HL-60 (cell line): ENCODE results near the gene TMEM108.

Experiments used
- DNase-seq, 2 experiments: peaks; one replicate each; pipeline ENCODE4 v3.0.0-alpha.2; 2010 to 2020; ENCODE audit warnings: low read depth in 1 of 2, low spot score in 1 of 2
- H3K27ac ChIP-seq: fragments of 250-450 bp; sonication (Bioruptor Pico); replicated peaks from 2 replicates; pipeline ENCODE4 v1.5.1; 2020; ENCODE audit warnings: mild to moderate bottlenecking, moderate library complexity
- H3K27me3 ChIP-seq: fragments of 250-450 bp; sonication (Bioruptor Pico); 2 replicates; pipeline ENCODE4 v1.5.1; 2021; ENCODE audit warnings: mild to moderate bottlenecking, moderate library complexity; ENCODE audit not compliant: insufficient read depth, poor library complexity, severe bottlenecking
- H3K4me3 ChIP-seq: replicated peaks from 2 replicates; pipeline ENCODE4 v1.5.1; 2011; ENCODE audit warnings: mild to moderate bottlenecking, control low read depth, low read length; ENCODE audit not compliant: insufficient read depth
- GABPA ChIP-seq: IDR thresholded peaks from 2 replicates; pipeline ENCODE4 v1.6.1; 2012; ENCODE audit warnings: low read depth
- POLR2AphosphoS5 ChIP-seq: IDR thresholded peaks from 2 replicates; pipeline ENCODE4 v1.6.1; 2012; ENCODE audit warnings: low read depth
- SPI1 ChIP-seq: IDR thresholded peaks from 2 replicates; pipeline ENCODE4 v1.6.1; 2012; ENCODE audit warnings: low read depth, mild to moderate bottlenecking, borderline replicate concordance
- TF ChIP-seq, protein P1 (sequence below): IDR thresholded peaks from one replicate; pipeline ENCODE4 v1.5.1; 2011; ENCODE audit warnings: low read length, control low read depth, inconsistent platforms; ENCODE audit not compliant: insufficient read depth
- TF ChIP-seq, protein P2 (sequence below): IDR thresholded peaks from 2 replicates; pipeline ENCODE4 v1.6.1; 2012; ENCODE audit warnings: low read depth; ENCODE audit not compliant: insufficient replicate concordance

TMEM108 gene

DNA sequence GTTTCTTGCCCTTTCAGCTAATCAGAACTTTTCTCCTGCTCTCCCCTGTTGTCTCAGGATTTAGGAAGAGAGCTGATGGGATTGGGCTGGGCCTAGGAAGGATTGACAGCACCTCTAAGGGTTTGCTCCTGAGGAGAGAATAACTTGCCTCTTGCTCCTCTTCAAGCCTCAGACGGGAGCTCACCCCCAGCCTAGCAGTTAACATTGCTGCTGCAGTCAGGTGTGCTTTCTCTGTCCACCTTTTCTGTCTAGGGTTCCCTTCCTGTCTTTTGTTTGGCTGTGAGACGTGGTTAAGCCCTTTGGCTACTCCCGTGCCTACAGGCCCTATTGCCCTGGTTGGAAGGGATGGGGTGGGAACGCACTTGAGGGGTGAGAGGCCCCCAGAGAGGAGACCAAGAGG is 20.1 kb downstream of the TMEM108 start:
- no peaks in the 10 kb centered on the region for H3K27me3 ChIP-seq
- DNase-seq, result no peak
- H3K27ac ChIP-seq, result no peak overlapping the region
- TF ChIP-seq, protein P1, sequence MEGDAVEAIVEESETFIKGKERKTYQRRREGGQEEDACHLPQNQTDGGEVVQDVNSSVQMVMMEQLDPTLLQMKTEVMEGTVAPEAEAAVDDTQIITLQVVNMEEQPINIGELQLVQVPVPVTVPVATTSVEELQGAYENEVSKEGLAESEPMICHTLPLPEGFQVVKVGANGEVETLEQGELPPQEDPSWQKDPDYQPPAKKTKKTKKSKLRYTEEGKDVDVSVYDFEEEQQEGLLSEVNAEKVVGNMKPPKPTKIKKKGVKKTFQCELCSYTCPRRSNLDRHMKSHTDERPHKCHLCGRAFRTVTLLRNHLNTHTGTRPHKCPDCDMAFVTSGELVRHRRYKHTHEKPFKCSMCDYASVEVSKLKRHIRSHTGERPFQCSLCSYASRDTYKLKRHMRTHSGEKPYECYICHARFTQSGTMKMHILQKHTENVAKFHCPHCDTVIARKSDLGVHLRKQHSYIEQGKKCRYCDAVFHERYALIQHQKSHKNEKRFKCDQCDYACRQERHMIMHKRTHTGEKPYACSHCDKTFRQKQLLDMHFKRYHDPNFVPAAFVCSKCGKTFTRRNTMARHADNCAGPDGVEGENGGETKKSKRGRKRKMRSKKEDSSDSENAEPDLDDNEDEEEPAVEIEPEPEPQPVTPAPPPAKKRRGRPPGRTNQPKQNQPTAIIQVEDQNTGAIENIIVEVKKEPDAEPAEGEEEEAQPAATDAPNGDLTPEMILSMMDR, result no peak
- no peak for TF ChIP-seq GABPA
- TF ChIP-seq SPI1, result no peak
- no peak for TF ChIP-seq POLR2AphosphoS5
- TF ChIP-seq, protein P2, sequence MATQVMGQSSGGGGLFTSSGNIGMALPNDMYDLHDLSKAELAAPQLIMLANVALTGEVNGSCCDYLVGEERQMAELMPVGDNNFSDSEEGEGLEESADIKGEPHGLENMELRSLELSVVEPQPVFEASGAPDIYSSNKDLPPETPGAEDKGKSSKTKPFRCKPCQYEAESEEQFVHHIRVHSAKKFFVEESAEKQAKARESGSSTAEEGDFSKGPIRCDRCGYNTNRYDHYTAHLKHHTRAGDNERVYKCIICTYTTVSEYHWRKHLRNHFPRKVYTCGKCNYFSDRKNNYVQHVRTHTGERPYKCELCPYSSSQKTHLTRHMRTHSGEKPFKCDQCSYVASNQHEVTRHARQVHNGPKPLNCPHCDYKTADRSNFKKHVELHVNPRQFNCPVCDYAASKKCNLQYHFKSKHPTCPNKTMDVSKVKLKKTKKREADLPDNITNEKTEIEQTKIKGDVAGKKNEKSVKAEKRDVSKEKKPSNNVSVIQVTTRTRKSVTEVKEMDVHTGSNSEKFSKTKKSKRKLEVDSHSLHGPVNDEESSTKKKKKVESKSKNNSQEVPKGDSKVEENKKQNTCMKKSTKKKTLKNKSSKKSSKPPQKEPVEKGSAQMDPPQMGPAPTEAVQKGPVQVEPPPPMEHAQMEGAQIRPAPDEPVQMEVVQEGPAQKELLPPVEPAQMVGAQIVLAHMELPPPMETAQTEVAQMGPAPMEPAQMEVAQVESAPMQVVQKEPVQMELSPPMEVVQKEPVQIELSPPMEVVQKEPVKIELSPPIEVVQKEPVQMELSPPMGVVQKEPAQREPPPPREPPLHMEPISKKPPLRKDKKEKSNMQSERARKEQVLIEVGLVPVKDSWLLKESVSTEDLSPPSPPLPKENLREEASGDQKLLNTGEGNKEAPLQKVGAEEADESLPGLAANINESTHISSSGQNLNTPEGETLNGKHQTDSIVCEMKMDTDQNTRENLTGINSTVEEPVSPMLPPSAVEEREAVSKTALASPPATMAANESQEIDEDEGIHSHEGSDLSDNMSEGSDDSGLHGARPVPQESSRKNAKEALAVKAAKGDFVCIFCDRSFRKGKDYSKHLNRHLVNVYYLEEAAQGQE, result no peak
- H3K4me3 ChIP-seq, result no peak overlapping the region

- TF ChIP-seq, protein P1, result no peak
- TF ChIP-seq GABPA (no peak), POLR2AphosphoS5 (no peak), SPI1 (no peak)
- TF ChIP-seq, protein P2, result no peak
- no peak for DNase-seq
- H3K27ac ChIP-seq, result no peak overlapping the region
- H3K4me3 ChIP-seq, result no peak overlapping the region
- no peaks in the 10 kb centered on the region for H3K27me3 ChIP-seq
Measured at GRCh38 chr3:133058831-133059230, 20.6 kb downstream of the TMEM108 start.

- no peak for DNase-seq
- H3K27ac ChIP-seq, result no peak overlapping the region
- TF ChIP-seq POLR2AphosphoS5, result no peak
- TF ChIP-seq, protein P2, result no peak
- TF ChIP-seq, protein P1, result no peak
- TF ChIP-seq SPI1, result no peak
- TF ChIP-seq GABPA, result no peak
- H3K27me3 ChIP-seq, result peaks cover 10% of the 10 kb centered on the region
- H3K4me3 ChIP-seq, result no peak overlapping the region
Measured at GRCh38 chr3:133065193-133065961, 27.2 kb downstream of the TMEM108 start.
